ENCODE data around the gene RPS6KA5.

GRCh38 chr14:91009501-91010152 is 50.8 kb downstream of the RPS6KA5 start:
- TF ChIP-seq CTCF (IDR thresholded peaks at IDR 0.05) (no peak), EZH2 (IDR thresholded peaks at IDR 0.05; ENCODE audit: borderline replicate concordance, insufficient read depth, low read depth, low read length, poor library complexity, severe bottlenecking) (no peak)
